GM19438 (cell line): ENCODE data around the gene APMAP.
"Not testable (repeated sequence)": the region's sequence is repeated elsewhere in the genome, so short reads cannot be mapped to it uniquely, and the experiment has no call there.

ENCODE experiments used
- ATAC-seq: cut with Tn5 transposase; IDR thresholded peaks from one replicate; pipeline ENCODE4 v1.9.1; 2021; ENCODE audit warnings: low read depth; ENCODE audit not compliant: unreplicated experiment

APMAP gene

DNA sequence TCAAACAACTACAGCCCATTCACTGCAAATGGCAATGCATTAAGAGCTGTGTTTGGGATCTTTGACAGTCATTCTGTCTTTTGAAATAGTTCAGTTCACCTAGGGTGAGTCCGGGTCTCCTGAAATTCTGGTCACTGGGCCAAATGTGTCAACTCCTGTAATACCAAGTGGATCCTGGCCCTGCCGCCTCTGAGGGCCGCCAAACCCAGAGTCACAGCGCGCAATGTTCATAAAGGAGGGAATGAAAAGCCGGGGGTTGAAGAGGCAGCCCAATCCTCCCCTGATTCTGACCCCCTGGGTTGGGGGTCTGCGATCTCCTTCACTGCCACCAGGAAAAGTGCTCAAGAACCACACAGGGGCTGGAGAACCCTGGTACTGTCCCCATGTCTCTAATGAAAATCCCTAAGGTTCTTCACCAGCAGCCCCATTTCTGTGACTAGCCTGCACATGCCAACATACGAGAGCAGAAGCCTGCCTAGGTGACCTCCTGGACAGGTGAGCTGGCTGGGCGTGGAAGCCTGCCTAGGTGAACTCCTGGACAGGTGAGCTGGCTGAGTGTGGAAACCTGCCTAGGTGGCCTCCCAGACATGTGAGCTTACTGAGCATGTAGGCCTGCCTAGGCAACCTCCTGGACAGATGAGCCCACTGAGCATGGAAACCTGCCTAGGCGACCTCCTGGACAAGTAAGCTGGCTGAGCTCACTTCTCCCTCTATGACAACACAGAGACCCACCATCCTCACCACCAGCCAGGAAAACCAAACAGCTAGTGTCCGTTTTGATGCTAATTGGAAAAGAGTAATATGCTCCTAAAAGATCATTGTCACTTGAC, 16.1 kb upstream of the APMAP start:
- ATAC-seq: no peak

DNA sequence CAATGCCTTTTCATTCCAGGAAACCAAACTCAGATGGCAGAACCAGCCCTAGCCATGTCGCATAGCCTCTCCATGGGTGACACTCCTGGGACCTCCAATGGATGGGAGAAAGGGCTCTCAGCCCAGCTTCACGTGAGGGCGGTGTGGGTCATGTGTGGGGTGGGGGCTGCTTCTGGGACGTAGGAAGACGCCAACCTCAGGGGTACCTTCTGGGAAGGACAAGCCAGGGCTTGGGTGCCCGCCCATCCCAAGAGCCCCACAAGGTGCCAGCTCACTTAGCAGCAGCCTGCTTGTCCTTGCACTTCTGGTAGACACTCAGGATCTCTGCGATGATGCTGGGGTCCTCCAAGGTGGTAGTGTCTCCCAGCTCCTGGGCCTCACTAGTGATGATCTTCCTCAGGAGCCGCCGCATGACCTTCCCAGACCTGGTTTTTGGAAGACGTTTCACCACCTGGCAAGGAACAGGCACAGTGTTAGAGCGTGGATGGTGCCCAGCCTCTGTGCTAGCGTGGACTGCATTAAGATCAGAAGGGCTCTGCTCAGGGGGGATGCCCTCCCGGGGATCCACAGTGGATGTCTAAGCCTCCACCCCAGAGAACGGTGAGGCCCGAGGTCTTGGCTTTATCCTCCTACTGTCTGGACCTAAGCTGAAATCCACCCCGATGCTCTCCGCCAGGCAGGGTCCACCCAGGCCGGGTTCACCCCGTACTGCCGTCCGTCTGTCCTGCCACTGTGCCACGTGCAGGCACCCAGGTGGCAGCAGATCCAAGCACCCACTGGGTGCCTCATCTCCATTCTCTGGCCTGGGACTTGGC, 15.1 kb upstream of the APMAP start:
- ATAC-seq: no peak

- ATAC-seq: no peak
These were observed 14.0 kb upstream of the APMAP start for GRCh38 chr20:25006431-25007167.

DNA sequence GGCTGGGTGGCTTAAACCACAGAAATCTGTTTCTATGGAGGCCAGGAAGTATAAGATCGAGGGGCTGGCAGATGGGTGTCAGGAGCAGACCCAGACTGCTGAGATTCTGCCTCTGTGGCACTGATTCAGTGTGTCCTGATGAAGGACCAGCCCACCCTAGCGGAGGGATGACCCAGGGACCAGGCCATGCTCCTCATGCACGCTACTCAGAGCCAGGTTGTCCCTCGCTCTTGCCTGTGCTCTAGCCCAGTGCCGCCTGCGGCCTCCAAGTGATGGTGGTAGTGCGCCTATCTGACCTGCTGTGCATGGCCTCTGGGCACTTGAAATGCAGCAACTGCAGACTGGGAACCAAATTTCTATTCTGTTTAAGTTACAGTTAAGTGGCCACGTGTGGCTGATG, 13.1 kb upstream of the APMAP start:
- ATAC-seq: no peak

GRCh38 chr20:25005220-25005619, 12.7 kb upstream of the APMAP start:
- no peak for ATAC-seq

- ATAC-seq: no peak
These were observed 10.5 kb upstream of the APMAP start for GRCh38 chr20:25003002-25003401.

- ATAC-seq: not testable (repeated sequence)
These were observed 8.8 kb upstream of the APMAP start for GRCh38 chr20:25001323-25001722.

DNA sequence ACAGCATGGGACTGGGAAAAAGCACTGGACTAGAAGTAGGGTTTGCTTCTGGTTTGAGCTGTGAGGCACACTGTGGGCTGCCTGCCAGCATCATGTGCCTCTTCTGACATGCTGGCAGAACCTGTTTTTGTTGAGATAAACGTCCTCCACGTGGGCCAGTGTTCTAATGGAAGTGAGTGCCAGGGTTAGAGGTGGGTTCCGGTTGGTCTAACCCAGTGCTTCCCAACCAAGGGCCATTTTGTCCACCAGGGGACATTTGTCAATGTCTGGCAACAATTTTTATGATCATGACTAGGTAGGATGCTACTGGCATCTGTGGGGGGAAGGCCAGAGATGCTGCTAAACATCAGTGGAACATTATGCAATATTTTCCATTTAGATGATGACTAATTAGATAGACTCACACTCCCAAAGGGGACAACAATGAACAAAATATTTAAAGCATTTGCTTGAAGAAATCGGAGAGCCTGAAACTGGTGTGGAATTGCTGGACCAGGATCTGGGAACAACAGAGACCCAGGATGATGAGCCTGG, 7.8 kb upstream of the APMAP start:
- no peak for ATAC-seq

GRCh38 chr20:24999568-24999967, 7.0 kb upstream of the APMAP start:
- no peak for ATAC-seq

- ATAC-seq: no peak
These were observed 6.3 kb upstream of the APMAP start for GRCh38 chr20:24998631-24999445.

DNA sequence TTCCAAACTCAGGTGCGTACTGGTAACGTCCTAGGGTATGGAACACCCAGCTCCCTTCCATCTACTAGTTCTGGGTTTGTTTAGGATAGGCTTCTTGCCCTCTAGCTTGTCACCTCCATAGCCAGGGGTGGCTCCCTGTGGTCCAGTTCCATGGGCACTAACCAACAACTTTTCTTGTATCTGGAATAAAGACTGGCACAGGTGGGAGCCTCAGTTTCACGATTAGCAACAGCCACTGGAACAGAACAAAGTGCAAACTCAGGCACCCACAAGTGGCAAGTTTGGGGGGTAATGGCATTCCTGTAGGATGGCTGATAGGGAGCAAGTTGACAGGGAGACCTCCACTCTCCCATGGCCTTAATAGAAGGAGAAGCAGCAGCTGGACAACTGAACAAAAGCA, 5.6 kb upstream of the APMAP start:
- ATAC-seq: no peak

GRCh38 chr20:24996449-24997377, 4.2 kb upstream of the APMAP start:
- no peak for ATAC-seq

GRCh38 chr20:24995741-24996448, 3.3 kb upstream of the APMAP start:
- no peak for ATAC-seq

DNA sequence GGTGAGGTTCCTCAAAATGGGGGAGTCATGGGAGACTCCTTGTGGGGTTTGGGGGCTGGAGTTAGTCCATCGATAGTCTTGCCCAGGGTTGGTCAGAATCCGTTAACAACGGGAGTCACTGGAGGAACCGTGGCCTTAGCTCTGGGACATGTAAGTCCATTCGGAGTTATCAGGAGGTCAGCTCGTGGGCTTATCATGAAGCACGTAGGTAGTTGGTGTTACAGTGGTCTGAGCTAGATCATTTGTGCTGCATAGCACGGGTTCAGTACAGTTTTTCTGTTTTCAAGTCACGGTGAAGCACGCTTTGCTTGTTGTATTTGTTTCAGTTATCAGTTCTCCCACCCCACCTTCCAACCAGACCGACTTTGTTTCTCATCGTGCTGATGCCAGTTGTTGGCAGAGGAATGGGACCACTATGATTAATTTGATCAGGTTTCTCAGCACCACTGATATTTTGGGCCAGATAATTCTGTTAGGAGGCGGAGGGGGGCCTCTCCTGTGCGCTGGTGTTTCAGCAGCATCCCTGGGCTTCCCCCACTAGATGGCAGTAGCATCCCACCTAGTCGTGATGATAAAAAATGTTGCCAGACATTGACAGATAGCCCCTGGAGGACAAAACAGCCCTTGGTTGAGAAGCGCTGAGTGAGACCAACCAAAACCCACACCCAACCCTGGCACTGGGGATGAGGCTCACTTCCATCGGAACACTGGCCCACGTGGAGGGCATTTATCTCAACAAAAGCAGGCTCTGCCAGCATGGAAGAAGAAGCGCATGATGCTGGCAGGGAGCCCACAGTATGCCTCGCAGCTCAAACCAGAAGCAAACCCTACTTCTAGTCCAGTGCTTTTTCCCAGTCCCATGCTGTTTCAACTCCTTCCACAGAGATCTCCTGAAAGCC, 2.2 kb upstream of the APMAP start:
- no peak for ATAC-seq

DNA sequence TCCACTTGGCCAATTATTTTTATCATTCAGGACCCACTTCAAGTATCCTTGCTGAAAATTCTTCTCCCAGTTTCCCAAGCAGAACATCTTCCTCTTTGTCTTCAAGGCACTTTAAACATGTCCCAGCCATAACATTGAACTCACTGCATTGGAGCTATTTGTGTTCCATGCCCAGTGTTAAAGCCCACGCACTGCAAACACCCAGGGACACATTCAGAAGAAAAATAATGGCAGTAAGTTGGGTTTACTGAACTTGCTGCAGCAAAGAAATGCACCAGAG, 1.6 kb upstream of the APMAP start:
- no peak for ATAC-seq

DNA sequence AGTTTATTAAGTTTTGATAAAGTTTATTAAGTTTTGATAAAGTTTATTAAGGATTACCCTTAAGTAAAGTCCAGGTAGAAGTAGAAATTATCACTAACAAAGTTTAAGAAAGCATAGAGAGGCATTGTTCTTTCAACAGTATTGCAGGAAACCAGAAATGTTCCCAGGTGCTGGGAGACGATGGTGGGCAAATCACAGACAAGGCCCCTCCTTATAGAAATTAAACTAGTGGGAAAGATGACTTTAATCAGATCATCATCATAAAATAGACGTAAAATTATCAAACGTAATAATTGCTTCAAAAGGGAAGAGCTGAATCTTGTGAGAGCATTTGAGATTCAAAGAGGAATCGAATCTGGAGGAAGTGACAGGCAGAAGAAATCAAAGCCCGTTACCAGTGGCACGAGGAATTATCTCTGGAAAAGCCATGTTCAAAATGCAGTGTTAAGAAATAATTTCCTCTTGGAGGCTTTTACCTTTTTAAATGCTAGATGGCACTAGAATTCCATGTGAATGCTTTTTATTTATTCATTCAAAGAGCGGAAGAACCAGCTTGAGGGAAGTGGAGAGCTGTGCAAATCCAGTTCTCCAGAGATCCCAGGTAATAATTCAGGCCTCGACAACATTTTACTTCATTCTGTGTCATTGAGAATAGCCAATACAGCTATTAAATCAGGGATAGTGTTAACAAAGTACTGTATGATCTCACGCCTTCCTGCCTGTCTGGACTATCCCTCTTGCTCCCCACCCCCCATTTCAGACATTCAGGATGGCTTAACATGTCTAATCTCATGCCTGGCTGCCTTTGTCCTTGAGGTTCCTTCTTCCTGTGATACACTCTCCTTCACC, 1.0 kb upstream of the APMAP start:
- ATAC-seq: no peak
